Cardiac muscle cell (in vitro differentiated cells and primary cell): ENCODE results near the gene CPB2. TPM values are rescaled to one million over a fixed set of nuclear protein-coding genes. Genes with fewer than 3 reads are reported as not detected.
A peak's percentile ranks its signal among the peaks of the same experiment; 100 is the strongest.

ENCODE experiments used
- DNase-seq, 2 donors: peaks; one replicate each; pipeline versions ENCODE4 v3.0.0 to v3.0.0-alpha.2; 2010 to 2017; ENCODE audit warnings: low read depth in 1 of 2, low spot score in 1 of 2
- H3K27ac ChIP-seq: fragments of 200-600 bp; sonication (generic); 2 replicates; pipeline ENCODE4 v1.5.1; 2016
- H3K27me3 ChIP-seq: fragments of 200-600 bp; sonication (generic); 2 replicates; pipeline ENCODE4 v1.6.0; 2016; ENCODE audit warnings: control low read depth
- H3K36me3 ChIP-seq: fragments of 200-600 bp; sonication (generic); 2 replicates; pipeline ENCODE4 v1.5.1; 2016; ENCODE audit warnings: control low read depth
- H3K4me1 ChIP-seq: fragments of 200-600 bp; sonication (generic); 2 replicates; pipeline ENCODE4 v1.8.1; 2017; ENCODE audit warnings: low read depth, mild to moderate bottlenecking, mixed run types
- H3K4me3 ChIP-seq: fragments of 200-600 bp; sonication (generic); 2 replicates; pipeline ENCODE4 v1.5.1; 2016; ENCODE audit warnings: mild to moderate bottlenecking
- H3K9me3 ChIP-seq: fragments of 200-600 bp; sonication (generic); 2 replicates; pipeline ENCODE4 v1.5.1; 2017; ENCODE audit warnings: low read depth, mild to moderate bottlenecking, control low read depth
- CTCF ChIP-seq: IDR thresholded peaks from 2 replicates; pipeline ENCODE4 v1.5.1; 2012; ENCODE audit warnings: low read depth, mild to moderate bottlenecking, low read length
- polyA plus RNA-seq: library from polyadenylated mRNA; unstranded; fragments of >200 nt; fragmentation: Nextera tagmentation; extraction: Ambion mirVana; gene quantifications from 2 replicates; pipeline ENCODE4 v1.2.1, GENCODE V29; 2016
- total RNA-seq: library from RNA; depleted of rRNA; stranded (reverse); fragments of >200 nt; gene quantifications from 2 replicates; pipeline ENCODE4 v1.2.3, GENCODE V29; 2016

Gene CPB2
- total and polyA plus RNA-seq, 2 experiments from 2014 or later: not detected

GRCh38 chr13:46142776-46143175 lies 37.9 kb upstream of the CPB2 start:
- H3K36me3 ChIP-seq: no peaks in the 10 kb centered on the region
- H3K27ac ChIP-seq: no peak overlapping the region
- no peaks in the 10 kb centered on the region for H3K9me3 ChIP-seq
- no peak for DNase-seq
- H3K4me1 ChIP-seq: no peaks in the 10 kb centered on the region
- no peaks in the 10 kb centered on the region for H3K27me3 ChIP-seq
- TF ChIP-seq CTCF: no peak
- no peak overlapping the region for H3K4me3 ChIP-seq

- TF ChIP-seq CTCF: no peak
- Histone ChIP-seq H3K9me3 (no peaks in the 10 kb centered on the region), H3K27ac (no peak overlapping the region), H3K4me3 (no peak overlapping the region), H3K27me3 (no peaks in the 10 kb centered on the region), H3K36me3 (no peaks in the 10 kb centered on the region), H3K4me1 (peaks cover 4% of the 10 kb centered on the region)
- no peak for DNase-seq
Observed at GRCh38 chr13:46140044-46140443, 35.2 kb upstream of the CPB2 start.

- TF ChIP-seq CTCF: no peak
- H3K27ac ChIP-seq: no peak overlapping the region
Observed at GRCh38 chr13:46137627-46138317, 32.9 kb upstream of the CPB2 start.

GRCh38 chr13:46136688-46137087 lies 31.9 kb upstream of the CPB2 start:
- Histone ChIP-seq H3K27ac (no peak overlapping the region), H3K4me1 (peaks cover 4% of the 10 kb centered on the region), H3K27me3 (no peaks in the 10 kb centered on the region), H3K9me3 (no peaks in the 10 kb centered on the region), H3K36me3 (no peaks in the 10 kb centered on the region), H3K4me3 (no peak overlapping the region)
- TF ChIP-seq CTCF: no peak
- DNase-seq: no peak

More at GRCh38 chr13:46137627-46138317, 32.9 kb upstream of the CPB2 start:
- Histone ChIP-seq H3K27me3 (no peaks in the 10 kb centered on the region), H3K4me1 (peaks cover 4% of the 10 kb centered on the region), H3K9me3 (no peaks in the 10 kb centered on the region), H3K4me3 (no peak overlapping the region), H3K36me3 (no peaks in the 10 kb centered on the region)
- DNase-seq: no peak

- peaks cover 4% of the 10 kb centered on the region for H3K4me1 ChIP-seq
- DNase-seq: peak in 1 of 2 donors; percentile 72
- no peaks in the 10 kb centered on the region for H3K36me3 ChIP-seq
- peak overlapping the region; percentile 59 for H3K27ac ChIP-seq
- no peaks in the 10 kb centered on the region for H3K9me3 ChIP-seq
- no peaks in the 10 kb centered on the region for H3K27me3 ChIP-seq
- H3K4me3 ChIP-seq: no peak overlapping the region
- TF ChIP-seq CTCF: no peak
Observed at GRCh38 chr13:46134961-46135522, 30.2 kb upstream of the CPB2 start.
